H1 (cell line): ENCODE data around the gene PDE1A. TPM values are rescaled to one million over a fixed set of nuclear protein-coding genes. Genes with fewer than 3 reads are reported as not detected.

Experiments
- ASH2L ChIP-seq: fragments of 200-600, 300-600 bp; sonication (generic); IDR thresholded peaks from one replicate; pipeline ENCODE4 v1.7.1; 2017; ENCODE audit warnings: low read length
- FOSL1 ChIP-seq: IDR thresholded peaks from 2 replicates; pipeline ENCODE4 v1.6.1; 2011; ENCODE audit warnings: mild to moderate bottlenecking, low read depth, low read length, moderate library complexity; ENCODE audit not compliant: insufficient read depth
- GABPA ChIP-seq: IDR thresholded peaks from 2 replicates; pipeline ENCODE4 v1.6.1; 2011; ENCODE audit warnings: mild to moderate bottlenecking, low read length, moderate library complexity, borderline replicate concordance; ENCODE audit not compliant: insufficient read depth
- JUN ChIP-seq: IDR thresholded peaks from 2 replicates; pipeline ENCODE4 v1.6.1; 2011; ENCODE audit warnings: low read depth, mild to moderate bottlenecking, improper control_type of control experiment, low read length
- POLR2AphosphoS5 ChIP-seq: IDR thresholded peaks from 2 replicates; pipeline ENCODE4 v1.6.1; 2011; ENCODE audit warnings: low read depth, low read length
- RNF2 ChIP-seq: fragments of 200-900, 300-1000 bp; sonication (generic); IDR thresholded peaks from 2 replicates; pipeline ENCODE4 v1.7.1; 2016; ENCODE audit warnings: borderline replicate concordance, low read depth, mild to moderate bottlenecking, antibody characterized with exemption, low read length; ENCODE audit not compliant: poor library complexity, severe bottlenecking; ENCODE audit errors: missing control alignments
- SP4 ChIP-seq: IDR thresholded peaks from 2 replicates; pipeline ENCODE4 v1.6.1; 2012; ENCODE audit warnings: low read length, inconsistent platforms
- YY1 ChIP-seq: IDR thresholded peaks from 2 replicates; pipeline ENCODE4 v1.6.1; 2011; ENCODE audit warnings: low read depth, mild to moderate bottlenecking, low read length
- polyA plus RNA-seq, 7 experiments: library from polyadenylated mRNA; depleted of rRNA in 3 of 7; stranded (reverse) in 5 of 7; unstranded in 2 of 7; fragments of >200 nt in 5 of 7; fragments of 200-250 nt in 2 of 7; gene quantifications; 1 replicate in 5 of 7; 2 replicates in 1 of 7; 4 replicates in 1 of 7; pipeline versions ENCODE4 v1.2.1 to v1.2.3, GENCODE V29; 2011 to 2013; ENCODE audit warnings: missing spikeins in 2 of 7, mixed read lengths in 2 of 7
- total RNA-seq: library from RNA; stranded (reverse); fragmentation: NEBNext Ultra II Directional; extraction: Animal tissue kit (Norgen Biotek cat#: 25700); gene quantifications from 2 replicates; pipeline ENCODE4 v1.2.1, GENCODE V29; 2021
- TF ChIP-seq, protein P1 (sequence below): fragments of 300-600 bp; sonication (generic); IDR thresholded peaks from 2 replicates; pipeline ENCODE4 v1.7.1; 2012; ENCODE audit warnings: low read length, moderate library complexity, mild to moderate bottlenecking, inconsistent platforms; ENCODE audit not compliant: insufficient replicate concordance
- TF ChIP-seq, protein P2 (sequence below): IDR thresholded peaks from 2 replicates; pipeline ENCODE4 v1.6.1; 2011; ENCODE audit warnings: low read length, improper control_type of control experiment

PDE1A gene
- total and polyA plus RNA-seq, 2 of the 8 experiments (the other 6 are each of a cell fraction or from before 2014, with no cell fraction given), result 0.34 TPM; not detected in 1

DNA sequence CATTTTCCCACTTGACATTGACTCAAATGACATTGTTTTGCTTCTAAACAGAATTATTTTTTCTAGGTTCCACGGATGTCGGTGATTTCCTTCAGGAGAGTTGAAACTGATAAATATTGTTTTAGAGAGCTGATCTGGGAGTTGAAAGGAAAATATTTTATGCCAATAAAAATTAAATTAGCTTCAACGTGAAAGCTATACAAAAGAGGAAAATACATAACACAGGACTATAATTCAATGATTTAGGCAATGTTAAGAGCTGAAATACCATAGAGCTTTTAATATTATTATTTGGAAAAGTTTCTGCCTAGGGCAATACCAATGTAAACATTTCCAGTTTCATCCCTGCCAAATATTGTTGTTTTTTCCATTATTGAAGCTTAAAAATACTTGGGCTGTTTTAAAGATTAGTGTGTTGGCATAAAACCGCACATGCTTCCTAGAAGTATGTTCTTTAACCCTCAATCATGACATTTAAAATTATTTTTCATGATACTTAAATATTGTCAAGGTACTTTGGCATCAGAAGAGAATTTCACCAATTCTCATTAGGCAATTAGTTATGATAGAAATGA, 18.6 kb upstream of the PDE1A start (continued):
- TF ChIP-seq, protein P1, sequence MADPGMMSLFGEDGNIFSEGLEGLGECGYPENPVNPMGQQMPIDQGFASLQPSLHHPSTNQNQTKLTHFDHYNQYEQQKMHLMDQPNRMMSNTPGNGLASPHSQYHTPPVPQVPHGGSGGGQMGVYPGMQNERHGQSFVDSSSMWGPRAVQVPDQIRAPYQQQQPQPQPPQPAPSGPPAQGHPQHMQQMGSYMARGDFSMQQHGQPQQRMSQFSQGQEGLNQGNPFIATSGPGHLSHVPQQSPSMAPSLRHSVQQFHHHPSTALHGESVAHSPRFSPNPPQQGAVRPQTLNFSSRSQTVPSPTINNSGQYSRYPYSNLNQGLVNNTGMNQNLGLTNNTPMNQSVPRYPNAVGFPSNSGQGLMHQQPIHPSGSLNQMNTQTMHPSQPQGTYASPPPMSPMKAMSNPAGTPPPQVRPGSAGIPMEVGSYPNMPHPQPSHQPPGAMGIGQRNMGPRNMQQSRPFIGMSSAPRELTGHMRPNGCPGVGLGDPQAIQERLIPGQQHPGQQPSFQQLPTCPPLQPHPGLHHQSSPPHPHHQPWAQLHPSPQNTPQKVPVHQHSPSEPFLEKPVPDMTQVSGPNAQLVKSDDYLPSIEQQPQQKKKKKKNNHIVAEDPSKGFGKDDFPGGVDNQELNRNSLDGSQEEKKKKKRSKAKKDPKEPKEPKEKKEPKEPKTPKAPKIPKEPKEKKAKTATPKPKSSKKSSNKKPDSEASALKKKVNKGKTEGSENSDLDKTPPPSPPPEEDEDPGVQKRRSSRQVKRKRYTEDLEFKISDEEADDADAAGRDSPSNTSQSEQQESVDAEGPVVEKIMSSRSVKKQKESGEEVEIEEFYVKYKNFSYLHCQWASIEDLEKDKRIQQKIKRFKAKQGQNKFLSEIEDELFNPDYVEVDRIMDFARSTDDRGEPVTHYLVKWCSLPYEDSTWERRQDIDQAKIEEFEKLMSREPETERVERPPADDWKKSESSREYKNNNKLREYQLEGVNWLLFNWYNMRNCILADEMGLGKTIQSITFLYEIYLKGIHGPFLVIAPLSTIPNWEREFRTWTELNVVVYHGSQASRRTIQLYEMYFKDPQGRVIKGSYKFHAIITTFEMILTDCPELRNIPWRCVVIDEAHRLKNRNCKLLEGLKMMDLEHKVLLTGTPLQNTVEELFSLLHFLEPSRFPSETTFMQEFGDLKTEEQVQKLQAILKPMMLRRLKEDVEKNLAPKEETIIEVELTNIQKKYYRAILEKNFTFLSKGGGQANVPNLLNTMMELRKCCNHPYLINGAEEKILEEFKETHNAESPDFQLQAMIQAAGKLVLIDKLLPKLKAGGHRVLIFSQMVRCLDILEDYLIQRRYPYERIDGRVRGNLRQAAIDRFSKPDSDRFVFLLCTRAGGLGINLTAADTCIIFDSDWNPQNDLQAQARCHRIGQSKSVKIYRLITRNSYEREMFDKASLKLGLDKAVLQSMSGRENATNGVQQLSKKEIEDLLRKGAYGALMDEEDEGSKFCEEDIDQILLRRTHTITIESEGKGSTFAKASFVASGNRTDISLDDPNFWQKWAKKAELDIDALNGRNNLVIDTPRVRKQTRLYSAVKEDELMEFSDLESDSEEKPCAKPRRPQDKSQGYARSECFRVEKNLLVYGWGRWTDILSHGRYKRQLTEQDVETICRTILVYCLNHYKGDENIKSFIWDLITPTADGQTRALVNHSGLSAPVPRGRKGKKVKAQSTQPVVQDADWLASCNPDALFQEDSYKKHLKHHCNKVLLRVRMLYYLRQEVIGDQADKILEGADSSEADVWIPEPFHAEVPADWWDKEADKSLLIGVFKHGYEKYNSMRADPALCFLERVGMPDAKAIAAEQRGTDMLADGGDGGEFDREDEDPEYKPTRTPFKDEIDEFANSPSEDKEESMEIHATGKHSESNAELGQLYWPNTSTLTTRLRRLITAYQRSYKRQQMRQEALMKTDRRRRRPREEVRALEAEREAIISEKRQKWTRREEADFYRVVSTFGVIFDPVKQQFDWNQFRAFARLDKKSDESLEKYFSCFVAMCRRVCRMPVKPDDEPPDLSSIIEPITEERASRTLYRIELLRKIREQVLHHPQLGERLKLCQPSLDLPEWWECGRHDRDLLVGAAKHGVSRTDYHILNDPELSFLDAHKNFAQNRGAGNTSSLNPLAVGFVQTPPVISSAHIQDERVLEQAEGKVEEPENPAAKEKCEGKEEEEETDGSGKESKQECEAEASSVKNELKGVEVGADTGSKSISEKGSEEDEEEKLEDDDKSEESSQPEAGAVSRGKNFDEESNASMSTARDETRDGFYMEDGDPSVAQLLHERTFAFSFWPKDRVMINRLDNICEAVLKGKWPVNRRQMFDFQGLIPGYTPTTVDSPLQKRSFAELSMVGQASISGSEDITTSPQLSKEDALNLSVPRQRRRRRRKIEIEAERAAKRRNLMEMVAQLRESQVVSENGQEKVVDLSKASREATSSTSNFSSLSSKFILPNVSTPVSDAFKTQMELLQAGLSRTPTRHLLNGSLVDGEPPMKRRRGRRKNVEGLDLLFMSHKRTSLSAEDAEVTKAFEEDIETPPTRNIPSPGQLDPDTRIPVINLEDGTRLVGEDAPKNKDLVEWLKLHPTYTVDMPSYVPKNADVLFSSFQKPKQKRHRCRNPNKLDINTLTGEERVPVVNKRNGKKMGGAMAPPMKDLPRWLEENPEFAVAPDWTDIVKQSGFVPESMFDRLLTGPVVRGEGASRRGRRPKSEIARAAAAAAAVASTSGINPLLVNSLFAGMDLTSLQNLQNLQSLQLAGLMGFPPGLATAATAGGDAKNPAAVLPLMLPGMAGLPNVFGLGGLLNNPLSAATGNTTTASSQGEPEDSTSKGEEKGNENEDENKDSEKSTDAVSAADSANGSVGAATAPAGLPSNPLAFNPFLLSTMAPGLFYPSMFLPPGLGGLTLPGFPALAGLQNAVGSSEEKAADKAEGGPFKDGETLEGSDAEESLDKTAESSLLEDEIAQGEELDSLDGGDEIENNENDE, result no peak
- no peak for TF ChIP-seq RNF2
- no peak for TF ChIP-seq POLR2AphosphoS5
- TF ChIP-seq JUN, result no peak
- TF ChIP-seq, protein P2, sequence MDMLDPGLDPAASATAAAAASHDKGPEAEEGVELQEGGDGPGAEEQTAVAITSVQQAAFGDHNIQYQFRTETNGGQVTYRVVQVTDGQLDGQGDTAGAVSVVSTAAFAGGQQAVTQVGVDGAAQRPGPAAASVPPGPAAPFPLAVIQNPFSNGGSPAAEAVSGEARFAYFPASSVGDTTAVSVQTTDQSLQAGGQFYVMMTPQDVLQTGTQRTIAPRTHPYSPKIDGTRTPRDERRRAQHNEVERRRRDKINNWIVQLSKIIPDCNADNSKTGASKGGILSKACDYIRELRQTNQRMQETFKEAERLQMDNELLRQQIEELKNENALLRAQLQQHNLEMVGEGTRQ, result no peak
- no peak for TF ChIP-seq GABPA
- TF ChIP-seq ASH2L, result no peak
- no peak for TF ChIP-seq YY1
- TF ChIP-seq FOSL1, result no peak
- no peak for TF ChIP-seq SP4
